A549 (cell line): ENCODE data around the gene ZNF326.

Experiments
- CEBPB ChIP-seq, 2 experiments: fragments of >200 bp in 1 of 2; sonication (Bioruptor Twin) in 1 of 2; formaldehyde crosslinking in 1 of 2; IDR thresholded peaks; 2 replicates each; pipeline ENCODE4 v1.6.1; 2012 to 2016
- EP300 ChIP-seq, 2 experiments: fragments of >200 bp; sonication (Bioruptor Twin); formaldehyde crosslinking; IDR thresholded peaks; 2 replicates in 1 of 2; 3 replicates in 1 of 2; pipeline ENCODE4 v1.6.1; 2016 to 2017
- HOXB13 ChIP-seq: fragments of 250-450 bp; sonication (Bioruptor Pico); IDR thresholded peaks from 2 replicates; pipeline ENCODE4 v1.5.0; 2020; ENCODE audit warnings: low read depth, mild to moderate bottlenecking, moderate library complexity
- POLR2A ChIP-seq: IDR thresholded peaks from 2 replicates; pipeline ENCODE4 v1.6.1; 2012; ENCODE audit warnings: mild to moderate bottlenecking, low read length
- POLR2AphosphoS2 ChIP-seq: conservative IDR thresholded peaks from 2 replicates; pipeline ENCODE4 v1.6.1; 2012; ENCODE audit warnings: low read length, improper control_type of control experiment, inconsistent platforms
- RFX5 ChIP-seq: fragments of 450-650 bp; IDR thresholded peaks from 2 replicates; pipeline ENCODE4 v1.7.1; 2014; ENCODE audit warnings: antibody characterized with exemption, mild to moderate bottlenecking, moderate library complexity
- SMC3 ChIP-seq: fragments of >200 bp; sonication (Bioruptor Twin); formaldehyde crosslinking; IDR thresholded peaks from 3 replicates; pipeline ENCODE4 v1.6.1; 2018; ENCODE audit warnings: inconsistent platforms
- TFCP2L1 ChIP-seq: fragments of 250-450 bp; sonication (Bioruptor Pico); IDR thresholded peaks from 2 replicates; pipeline ENCODE4 v1.5.0; 2021; ENCODE audit warnings: mild to moderate bottlenecking
- TF ChIP-seq, protein P1 (sequence below): IDR thresholded peaks from 2 replicates; pipeline ENCODE4 v1.6.1; 2012
- TF ChIP-seq, protein P2 (sequence below): fragments of >200 bp; sonication (Bioruptor Twin); formaldehyde crosslinking; IDR thresholded peaks from 3 replicates; pipeline ENCODE4 v1.5.1; 2016
- TF ChIP-seq, protein P3 (sequence below): IDR thresholded peaks from 2 replicates; pipeline ENCODE4 v1.6.1; 2012; ENCODE audit warnings: low read depth, borderline replicate concordance

DNA sequence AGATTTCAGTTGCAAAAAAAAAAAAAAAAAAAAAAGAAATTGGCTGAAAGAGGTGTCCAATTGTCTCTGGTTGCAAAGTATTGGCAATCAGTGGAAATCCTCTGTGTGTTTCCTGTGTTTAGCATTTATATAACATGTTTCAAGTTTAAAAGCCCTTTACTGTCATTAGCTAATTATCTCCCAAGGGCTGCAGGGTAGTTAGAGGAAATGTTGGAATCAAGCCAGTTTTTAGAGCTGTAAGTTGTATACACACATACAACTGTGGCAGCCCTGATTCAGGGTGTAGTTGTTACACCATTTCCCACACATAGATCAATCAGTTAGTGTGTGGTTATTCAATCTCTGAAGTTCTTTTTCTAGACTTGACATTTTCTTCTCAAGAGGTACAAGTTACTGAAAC is 8.9 kb upstream of the ZNF326 start:
- TF ChIP-seq, protein P1, sequence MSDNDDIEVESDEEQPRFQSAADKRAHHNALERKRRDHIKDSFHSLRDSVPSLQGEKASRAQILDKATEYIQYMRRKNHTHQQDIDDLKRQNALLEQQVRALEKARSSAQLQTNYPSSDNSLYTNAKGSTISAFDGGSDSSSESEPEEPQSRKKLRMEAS: no peak
- TF ChIP-seq POLR2A (no peak), TFCP2L1 (CRISPR knock-in tag) (no peak), RFX5 (no peak), SMC3 (no peak), CEBPB (IDR thresholded peaks at IDR 0.05) (no peak), EP300 (IDR thresholded peaks at IDR 0.05) (no peak), HOXB13 (CRISPR knock-in tag) (no peak), POLR2AphosphoS2 (no peak)
- TF ChIP-seq, protein P2, sequence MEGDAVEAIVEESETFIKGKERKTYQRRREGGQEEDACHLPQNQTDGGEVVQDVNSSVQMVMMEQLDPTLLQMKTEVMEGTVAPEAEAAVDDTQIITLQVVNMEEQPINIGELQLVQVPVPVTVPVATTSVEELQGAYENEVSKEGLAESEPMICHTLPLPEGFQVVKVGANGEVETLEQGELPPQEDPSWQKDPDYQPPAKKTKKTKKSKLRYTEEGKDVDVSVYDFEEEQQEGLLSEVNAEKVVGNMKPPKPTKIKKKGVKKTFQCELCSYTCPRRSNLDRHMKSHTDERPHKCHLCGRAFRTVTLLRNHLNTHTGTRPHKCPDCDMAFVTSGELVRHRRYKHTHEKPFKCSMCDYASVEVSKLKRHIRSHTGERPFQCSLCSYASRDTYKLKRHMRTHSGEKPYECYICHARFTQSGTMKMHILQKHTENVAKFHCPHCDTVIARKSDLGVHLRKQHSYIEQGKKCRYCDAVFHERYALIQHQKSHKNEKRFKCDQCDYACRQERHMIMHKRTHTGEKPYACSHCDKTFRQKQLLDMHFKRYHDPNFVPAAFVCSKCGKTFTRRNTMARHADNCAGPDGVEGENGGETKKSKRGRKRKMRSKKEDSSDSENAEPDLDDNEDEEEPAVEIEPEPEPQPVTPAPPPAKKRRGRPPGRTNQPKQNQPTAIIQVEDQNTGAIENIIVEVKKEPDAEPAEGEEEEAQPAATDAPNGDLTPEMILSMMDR: no peak
- TF ChIP-seq, protein P3, sequence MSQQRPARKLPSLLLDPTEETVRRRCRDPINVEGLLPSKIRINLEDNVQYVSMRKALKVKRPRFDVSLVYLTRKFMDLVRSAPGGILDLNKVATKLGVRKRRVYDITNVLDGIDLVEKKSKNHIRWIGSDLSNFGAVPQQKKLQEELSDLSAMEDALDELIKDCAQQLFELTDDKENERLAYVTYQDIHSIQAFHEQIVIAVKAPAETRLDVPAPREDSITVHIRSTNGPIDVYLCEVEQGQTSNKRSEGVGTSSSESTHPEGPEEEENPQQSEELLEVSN: no peak
